Smooth muscle cell of the brain vasculature (primary cell): Measurements from ENCODE around the gene TRAF3.
"Not testable (repeated sequence)": the region's sequence is repeated elsewhere in the genome, so short reads cannot be mapped to it uniquely, and the experiment has no call there.

Source experiments
- DNase-seq: peaks from one replicate; pipeline ENCODE4 v3.0.0-alpha.2; 2012; ENCODE audit warnings: low read depth, low spot score

The TRAF3 gene

GRCh38 chr14:102922490-102923200 is 145.4 kb downstream of the TRAF3 start, which contains the start of gene AMN:
AMN (plus strand) TSS chr14:102922663; CDS start chr14:102922689, 26 bp downstream.
- DNase-seq = no peak

GRCh38 chr14:102923201-102923924 is 146.1 kb downstream of the TRAF3 start:
- no peak for DNase-seq

GRCh38 chr14:102923925-102924486 is 146.8 kb downstream of the TRAF3 start:
- DNase-seq = no peak

- no peak for DNase-seq
These were observed 147.7 kb downstream of the TRAF3 start for GRCh38 chr14:102924632-102925588.

GRCh38 chr14:102925646-102926045 is 148.4 kb downstream of the TRAF3 start:
- no peak for DNase-seq

- DNase-seq = no peak
These were observed 148.9 kb downstream of the TRAF3 start for GRCh38 chr14:102926104-102926503.

- not testable (repeated sequence) for DNase-seq
These were observed 149.6 kb downstream of the TRAF3 start for GRCh38 chr14:102926840-102927239.

- DNase-seq = no peak
These were observed 150.2 kb downstream of the TRAF3 start for GRCh38 chr14:102927346-102927877.

GRCh38 chr14:102927878-102928411 is 150.7 kb downstream of the TRAF3 start:
- DNase-seq = no peak

- DNase-seq = no peak
These were observed 151.4 kb downstream of the TRAF3 start for GRCh38 chr14:102928412-102929240.

GRCh38 chr14:102929241-102930137 is 152.2 kb downstream of the TRAF3 start:
- no peak for DNase-seq

- DNase-seq = no peak
These were observed 153.0 kb downstream of the TRAF3 start for GRCh38 chr14:102930138-102930752.

- DNase-seq = no peak
These were observed 153.7 kb downstream of the TRAF3 start for GRCh38 chr14:102930753-102931579.

GRCh38 chr14:102931580-102932285 is 154.5 kb downstream of the TRAF3 start:
- no peak for DNase-seq

- DNase-seq = no peak
These were observed 155.4 kb downstream of the TRAF3 start for GRCh38 chr14:102932484-102933248.

- DNase-seq = no peak
These were observed 156.5 kb downstream of the TRAF3 start for GRCh38 chr14:102933618-102934231.
